22Rv1 (cell line): ENCODE measurements around the gene CYP11A1.

Experiments
- ZFX ChIP-seq: fragments of 450-650 bp; IDR thresholded peaks from 2 replicates; pipeline ENCODE4 v1.6.1; 2017; ENCODE audit warnings: antibody characterized with exemption, borderline replicate concordance
- TF ChIP-seq, protein P1 (sequence below): fragments of 450-650 bp; IDR thresholded peaks from 2 replicates; pipeline ENCODE4 v1.5.1; 2017; ENCODE audit warnings: mild to moderate bottlenecking

DNA sequence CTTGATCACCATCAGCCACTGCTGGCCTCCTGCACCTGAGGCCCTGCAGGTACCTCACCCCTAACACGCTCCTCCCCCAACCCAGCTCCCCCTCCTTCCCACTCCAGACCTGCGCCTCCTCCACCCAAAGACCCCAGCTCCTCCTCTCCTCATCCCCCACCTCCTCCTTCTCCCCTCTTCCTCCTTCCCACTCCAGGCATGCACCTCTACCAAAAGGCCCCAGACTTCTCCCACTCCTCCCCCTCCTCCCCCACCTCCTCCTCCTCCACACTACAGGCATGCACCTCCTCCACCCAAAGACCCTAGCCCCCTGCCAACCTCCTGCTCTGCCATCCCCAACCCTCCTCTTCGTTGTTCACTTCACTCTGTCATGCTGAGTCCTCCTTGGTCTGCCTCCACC, 42.7 kb downstream of the CYP11A1 start:
- TF ChIP-seq, protein P1, sequence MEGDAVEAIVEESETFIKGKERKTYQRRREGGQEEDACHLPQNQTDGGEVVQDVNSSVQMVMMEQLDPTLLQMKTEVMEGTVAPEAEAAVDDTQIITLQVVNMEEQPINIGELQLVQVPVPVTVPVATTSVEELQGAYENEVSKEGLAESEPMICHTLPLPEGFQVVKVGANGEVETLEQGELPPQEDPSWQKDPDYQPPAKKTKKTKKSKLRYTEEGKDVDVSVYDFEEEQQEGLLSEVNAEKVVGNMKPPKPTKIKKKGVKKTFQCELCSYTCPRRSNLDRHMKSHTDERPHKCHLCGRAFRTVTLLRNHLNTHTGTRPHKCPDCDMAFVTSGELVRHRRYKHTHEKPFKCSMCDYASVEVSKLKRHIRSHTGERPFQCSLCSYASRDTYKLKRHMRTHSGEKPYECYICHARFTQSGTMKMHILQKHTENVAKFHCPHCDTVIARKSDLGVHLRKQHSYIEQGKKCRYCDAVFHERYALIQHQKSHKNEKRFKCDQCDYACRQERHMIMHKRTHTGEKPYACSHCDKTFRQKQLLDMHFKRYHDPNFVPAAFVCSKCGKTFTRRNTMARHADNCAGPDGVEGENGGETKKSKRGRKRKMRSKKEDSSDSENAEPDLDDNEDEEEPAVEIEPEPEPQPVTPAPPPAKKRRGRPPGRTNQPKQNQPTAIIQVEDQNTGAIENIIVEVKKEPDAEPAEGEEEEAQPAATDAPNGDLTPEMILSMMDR: no peak
- TF ChIP-seq ZFX: no peak
